Stimulated activated CD4-positive, alpha-beta T cell treated with anti-CD3 and anti-CD28 coated beads, Interleukin-1b, Interleukin-23, amount 100 ng/mL, for 1 hour (primary cell): ENCODE results near the gene SLC22A1.
"Not testable (repeated sequence)": the region's sequence is repeated elsewhere in the genome, so short reads cannot be mapped to it uniquely, and the experiment has no call there.

Experiments
- DNase-seq, 2 donors: peaks; one replicate each; pipeline ENCODE4 v3.0.0-alpha.2; 2020; ENCODE audit warnings: low read depth in 2 of 2

The SLC22A1 gene

GRCh38 chr6:160121558-160121957 lies at the start of gene SLC22A1:
TSS of gene SLC22A1 (plus strand) at chr6:160121815. CDS start at chr6:160121936, 121 bp downstream.
- no peak for DNase-seq

GRCh38 chr6:160073272-160073671 lies 48.3 kb upstream of the SLC22A1 start:
- no peak for DNase-seq

- no peak for DNase-seq
These were observed 45.6 kb upstream of the SLC22A1 start for GRCh38 chr6:160076009-160076408.

GRCh38 chr6:160077024-160077423 lies 44.6 kb upstream of the SLC22A1 start:
- DNase-seq = no peak

GRCh38 chr6:160077526-160077925 lies 44.1 kb upstream of the SLC22A1 start:
- DNase-seq = no peak

GRCh38 chr6:160078883-160079685 lies 42.5 kb upstream of the SLC22A1 start:
- no peak for DNase-seq

- DNase-seq = no peak
These were observed 42.0 kb upstream of the SLC22A1 start for GRCh38 chr6:160079686-160080043.

GRCh38 chr6:160080097-160080496 lies 41.5 kb upstream of the SLC22A1 start:
- DNase-seq = no peak

- no peak for DNase-seq
These were observed 40.2 kb upstream of the SLC22A1 start for GRCh38 chr6:160081398-160081797.

GRCh38 chr6:160082627-160083026 lies 39.0 kb upstream of the SLC22A1 start:
- no peak for DNase-seq

- DNase-seq = no peak
These were observed 37.3 kb upstream of the SLC22A1 start for GRCh38 chr6:160084198-160084776.

GRCh38 chr6:160085226-160085625 lies 36.4 kb upstream of the SLC22A1 start:
- DNase-seq = no peak

- no peak for DNase-seq
These were observed 35.7 kb upstream of the SLC22A1 start for GRCh38 chr6:160085713-160086505.

GRCh38 chr6:160086754-160087153 lies 34.9 kb upstream of the SLC22A1 start:
- DNase-seq = no peak

- DNase-seq = no peak
These were observed 33.4 kb upstream of the SLC22A1 start for GRCh38 chr6:160088069-160088783.

- DNase-seq = no peak
These were observed 32.7 kb upstream of the SLC22A1 start for GRCh38 chr6:160088784-160089533.

- no peak for DNase-seq
These were observed 32.1 kb upstream of the SLC22A1 start for GRCh38 chr6:160089534-160089897.

- DNase-seq = not testable (repeated sequence)
These were observed 31.0 kb upstream of the SLC22A1 start for GRCh38 chr6:160090442-160091239.

- DNase-seq = not testable (repeated sequence)
These were observed 29.4 kb upstream of the SLC22A1 start for GRCh38 chr6:160092176-160092575.

GRCh38 chr6:160092602-160093001 lies 29.0 kb upstream of the SLC22A1 start:
- DNase-seq = no peak
